NAMALWA (cell line): ENCODE results near the gene MYLK4.

Experiments
- DNase-seq: peaks from one replicate; pipeline ENCODE4 v3.0.0-alpha.2; 2015; ENCODE audit warnings: low spot score

MYLK4 gene

DNA sequence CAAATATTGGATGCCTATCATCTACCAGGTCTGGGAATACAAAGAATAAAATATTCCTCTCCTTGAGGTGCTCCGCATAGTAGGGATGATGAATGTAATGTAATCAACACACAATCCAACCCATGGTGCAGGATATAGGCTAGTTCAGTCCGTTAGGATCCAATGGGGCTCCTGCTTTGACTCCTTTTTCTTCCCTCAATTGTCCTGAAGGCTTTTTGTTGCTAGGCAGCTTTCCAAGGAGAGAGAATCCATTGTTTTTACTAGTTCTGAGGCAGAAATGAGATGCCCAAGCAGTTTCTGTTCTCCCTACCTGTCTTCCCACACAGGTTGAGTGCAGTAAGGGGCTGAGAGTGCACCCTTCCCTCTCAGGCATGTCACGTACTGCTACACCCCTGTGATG lies 26.5 kb upstream of the MYLK4 start:
- DNase-seq = no peak

DNA sequence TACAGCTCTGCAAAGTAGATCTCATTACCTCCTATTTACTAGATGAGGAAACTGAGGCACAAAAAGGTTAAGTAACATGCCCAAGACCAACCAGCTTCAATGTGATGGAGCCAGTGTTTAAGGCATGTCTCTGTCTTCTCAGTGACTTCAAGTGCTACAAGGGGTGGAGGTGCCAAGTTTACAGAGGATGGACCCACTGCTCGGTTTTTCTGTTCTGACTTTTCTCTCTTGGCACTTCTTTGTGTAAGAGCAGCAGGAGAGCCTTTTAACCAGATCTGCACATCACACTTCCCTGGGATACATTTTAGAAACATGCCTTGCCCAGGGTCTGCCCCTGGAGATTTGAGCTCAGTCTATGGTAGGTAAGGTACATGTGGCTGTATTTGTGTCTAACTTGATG lies 24.3 kb upstream of the MYLK4 start:
- no peak for DNase-seq

DNA sequence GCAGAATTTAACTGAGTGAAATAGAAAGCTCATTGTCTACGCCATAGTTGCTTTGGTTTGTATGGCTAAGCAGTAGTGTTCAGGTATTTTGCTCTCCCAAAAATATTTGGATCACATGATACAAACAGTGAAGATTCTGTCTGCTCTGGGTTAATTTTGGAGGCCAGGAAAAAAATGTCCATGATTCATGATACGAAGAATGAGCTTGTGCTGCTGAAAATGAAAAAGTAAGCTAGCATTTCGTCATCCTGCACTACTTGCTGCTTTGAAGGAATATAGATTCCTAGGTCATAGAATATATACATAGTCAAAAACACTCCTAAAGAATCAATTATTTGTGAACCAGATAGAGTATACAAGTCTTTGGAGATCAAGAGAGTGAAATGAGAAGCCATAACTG lies 22.7 kb upstream of the MYLK4 start:
- no peak for DNase-seq

DNA sequence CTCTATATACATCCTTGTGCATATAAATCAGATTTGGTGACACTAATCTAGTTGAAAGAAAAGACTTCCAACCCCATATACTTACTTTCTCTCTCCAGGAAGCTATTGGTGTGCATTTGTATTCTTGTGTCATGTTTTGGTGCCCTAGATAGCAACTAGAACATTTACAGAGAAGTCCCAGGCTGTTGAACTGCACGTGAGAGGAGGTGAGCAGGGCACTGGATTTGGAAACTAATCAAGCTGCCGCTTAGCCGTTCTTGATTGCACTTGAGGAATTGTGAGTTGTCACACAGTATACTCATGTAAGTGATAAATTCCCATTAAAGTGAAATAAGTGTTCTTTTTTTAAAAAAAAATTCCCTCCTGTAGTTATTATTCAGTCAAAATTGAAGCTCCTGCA lies 22.1 kb upstream of the MYLK4 start:
- DNase-seq = no peak

DNA sequence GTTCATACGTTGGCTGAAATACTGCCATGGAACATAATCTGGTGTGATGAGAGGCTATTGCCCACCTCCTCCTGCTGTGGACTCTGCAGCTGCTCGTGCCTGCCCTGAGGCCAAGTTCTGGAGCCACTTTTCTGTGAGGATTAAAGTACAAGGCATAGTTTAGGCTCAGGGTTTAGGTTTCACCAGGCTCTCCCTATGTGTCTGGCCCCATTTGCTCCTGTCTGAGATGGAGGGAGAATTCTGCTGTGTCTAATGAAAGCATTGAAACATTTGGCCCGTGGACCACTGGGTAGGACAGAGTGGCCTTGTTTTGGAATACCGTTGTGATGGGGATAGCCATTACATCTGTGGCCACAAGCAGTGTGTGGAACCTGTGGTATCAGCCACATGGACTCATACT lies 20.4 kb upstream of the MYLK4 start:
- no peak for DNase-seq

DNA sequence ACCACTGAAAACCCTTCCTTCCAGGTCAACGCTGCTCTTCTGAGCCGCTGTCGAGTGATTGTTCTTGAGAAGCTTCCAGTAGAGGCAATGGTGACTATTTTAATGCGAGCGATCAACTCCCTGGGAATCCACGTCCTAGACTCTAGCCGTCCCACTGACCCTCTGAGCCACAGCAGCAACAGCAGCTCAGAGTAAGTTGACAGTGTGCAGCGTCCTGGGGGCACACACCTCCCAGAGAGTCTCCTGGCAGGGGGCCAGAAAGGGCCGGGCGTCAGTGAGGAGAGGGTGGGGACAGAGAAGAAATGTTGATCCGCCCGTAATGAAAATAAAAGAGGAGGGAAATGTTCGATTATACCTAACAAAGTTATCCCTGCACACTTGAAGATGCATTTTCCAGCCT lies 19.4 kb upstream of the MYLK4 start:
- DNase-seq = no peak

DNA sequence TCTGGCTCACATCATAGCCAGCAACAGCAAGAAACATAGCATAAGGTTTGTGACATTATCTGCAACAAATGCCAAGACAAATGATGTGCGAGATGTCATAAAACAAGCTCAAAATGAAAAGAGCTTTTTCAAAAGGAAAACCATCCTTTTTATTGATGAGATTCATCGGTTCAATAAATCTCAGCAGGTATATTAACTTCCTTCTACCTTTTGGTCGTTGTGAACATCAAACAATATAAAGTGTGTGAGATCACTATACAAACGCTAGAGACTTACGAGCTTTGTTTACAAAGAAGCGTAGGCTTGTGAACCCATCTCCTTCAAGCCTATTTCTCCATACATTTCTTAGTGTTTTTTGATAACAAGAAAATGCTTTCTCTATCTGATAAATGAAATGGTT lies 18.0 kb upstream of the MYLK4 start:
- DNase-seq = no peak

DNA sequence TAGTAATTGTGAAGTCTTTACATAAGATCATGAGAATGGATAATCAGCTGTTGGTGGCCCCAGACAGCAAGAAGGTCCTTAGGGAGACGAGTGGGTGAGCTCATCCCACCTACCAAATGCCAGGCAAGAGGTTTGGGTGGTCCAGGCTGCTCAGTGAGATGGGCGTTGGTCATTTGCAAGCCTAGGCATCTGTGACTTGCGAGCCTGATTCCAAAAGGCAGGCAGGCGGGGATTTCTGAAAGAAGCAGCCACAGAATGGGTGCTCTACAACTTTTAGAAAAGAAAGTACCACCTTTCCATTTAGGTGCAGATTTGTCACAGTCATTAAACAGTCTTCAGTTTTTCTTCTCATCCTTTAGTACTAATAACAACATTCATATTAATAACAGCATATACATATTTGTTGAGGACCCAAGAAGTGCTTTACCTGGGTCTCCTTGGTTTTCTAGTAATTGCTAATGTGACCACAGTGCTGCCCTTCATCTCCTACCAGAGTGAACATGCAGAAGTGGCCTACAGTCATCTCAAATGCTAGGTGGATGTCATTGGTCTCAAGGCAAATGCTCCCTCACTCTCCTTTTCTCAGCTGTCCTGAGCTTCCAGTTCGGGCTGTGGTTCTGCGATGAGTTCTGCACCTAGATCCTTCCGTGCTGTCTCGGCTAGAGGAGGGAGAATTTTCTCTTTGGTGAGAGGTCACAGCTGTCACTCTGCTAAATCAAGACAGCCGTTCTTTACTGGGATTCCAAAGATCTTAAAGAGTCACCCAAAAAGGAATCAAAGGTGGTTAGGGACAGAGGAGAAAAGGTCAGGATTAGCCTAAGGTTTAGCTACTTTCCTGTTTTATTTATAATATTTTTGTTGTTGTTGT lies 17.2 kb upstream of the MYLK4 start:
- peak; percentile 6 for DNase-seq

DNA sequence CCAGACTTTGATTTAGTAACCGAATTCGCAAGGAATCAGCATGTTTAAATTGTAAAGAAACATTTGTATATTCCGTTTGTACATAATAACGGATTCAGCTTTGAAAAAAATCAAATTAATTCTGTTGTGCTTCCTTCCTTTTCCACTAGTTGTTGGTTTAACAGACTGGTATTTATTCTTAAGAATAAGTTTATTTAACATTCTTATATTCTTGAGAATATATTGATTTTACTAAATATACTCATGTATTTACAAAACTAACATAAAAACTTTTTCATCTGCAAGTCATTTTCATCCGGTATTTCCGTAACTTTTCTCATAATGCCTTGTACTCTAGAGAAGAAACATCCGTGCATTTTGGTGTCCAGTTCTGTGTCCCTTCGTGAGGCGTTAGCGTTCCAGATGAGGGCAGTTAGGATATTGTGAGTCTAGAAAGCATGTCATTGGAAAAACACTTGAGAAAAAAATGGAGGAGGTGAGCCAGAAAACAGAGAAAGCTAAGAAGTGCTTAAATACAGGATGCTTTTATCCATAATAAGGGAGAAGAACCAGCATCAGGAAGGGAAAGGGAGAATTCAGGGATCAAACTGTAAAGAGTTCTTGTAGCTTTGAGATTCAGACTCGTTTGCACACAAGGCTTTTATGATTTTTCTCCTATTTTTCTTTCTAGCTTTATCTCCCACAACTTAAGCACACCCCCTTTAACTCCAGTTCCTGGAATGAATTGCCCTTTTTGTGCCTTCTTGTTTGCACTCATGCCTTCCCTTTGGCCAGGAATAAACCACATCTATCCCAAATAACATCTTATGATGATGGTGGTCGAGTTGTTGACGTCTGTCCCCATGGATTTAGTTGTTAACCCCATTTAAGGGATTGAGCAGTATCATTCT lies 16.3 kb upstream of the MYLK4 start:
- DNase-seq = peak; percentile 7

DNA sequence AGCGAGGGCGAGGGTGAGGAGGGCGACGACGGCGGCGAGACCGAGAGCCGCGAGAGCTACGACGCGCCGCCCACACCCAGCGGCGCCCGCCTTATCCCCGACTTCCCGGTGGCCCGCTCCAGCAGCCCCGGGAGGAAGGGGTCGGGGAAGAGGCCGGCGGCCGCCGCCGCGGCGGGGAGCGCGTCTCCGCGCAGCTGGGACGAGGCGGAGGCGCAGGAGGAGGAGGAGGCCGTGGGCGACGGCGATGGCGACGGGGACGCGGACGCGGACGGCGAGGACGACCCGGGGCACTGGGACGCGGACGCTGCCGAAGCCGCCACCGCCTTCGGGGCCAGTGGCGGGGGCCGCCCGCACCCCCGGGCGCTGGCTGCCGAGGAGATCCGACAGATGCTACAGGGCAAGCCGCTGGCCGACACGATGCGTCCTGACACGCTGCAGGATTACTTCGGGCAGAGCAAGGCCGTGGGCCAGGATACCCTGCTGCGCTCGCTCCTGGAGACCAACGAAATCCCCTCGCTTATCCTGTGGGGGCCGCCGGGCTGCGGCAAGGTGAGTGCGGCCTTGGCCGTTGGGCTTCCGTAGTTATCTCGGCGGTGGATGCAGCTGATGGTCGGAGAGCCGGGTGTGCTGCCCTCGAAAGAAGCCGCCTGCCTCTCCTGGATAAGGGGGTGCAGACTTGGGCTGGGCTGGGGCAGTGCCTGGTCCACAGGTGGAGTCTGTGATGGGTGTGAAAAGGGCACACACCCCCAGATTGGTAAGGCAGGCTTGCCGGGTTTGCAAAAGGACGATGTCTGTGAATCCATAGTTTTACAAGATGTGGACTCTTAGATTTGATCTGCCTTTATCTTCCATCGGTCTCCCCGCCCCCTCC lies 15.4 kb upstream of the MYLK4 start:
- DNase-seq = peak; percentile 39

DNA sequence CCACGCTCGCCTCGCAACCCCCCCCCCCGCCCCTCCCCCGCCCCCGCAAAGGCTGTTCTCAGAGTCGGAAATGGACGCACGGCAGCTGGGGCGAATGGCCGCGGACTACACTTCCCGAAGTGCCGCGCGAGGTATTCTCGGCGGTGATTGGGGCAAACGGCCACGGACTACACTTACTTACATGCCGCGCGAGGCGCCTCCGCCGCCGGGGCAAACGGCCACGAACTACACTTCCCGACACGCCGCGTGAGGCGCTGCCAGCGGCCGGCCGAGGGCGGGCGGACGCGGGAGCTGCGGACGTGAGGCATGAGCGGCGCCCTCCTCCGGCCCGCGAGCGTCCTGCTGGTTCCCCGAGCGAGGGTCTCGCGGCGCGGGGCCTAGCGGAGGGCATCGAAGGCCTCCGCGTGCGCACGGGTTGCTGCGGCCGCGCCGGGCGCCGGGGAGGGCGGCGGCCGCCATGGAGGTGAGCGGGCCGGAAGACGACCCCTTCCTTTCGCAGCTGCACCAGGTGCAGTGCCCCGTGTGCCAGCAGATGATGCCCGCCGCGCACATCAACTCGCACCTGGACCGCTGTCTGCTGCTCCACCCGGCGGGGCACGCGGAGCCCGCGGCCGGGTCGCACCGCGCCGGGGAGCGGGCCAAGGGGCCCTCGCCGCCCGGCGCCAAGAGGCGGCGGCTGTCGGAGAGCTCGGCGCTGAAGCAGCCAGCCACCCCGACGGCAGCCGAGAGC lies 14.6 kb upstream of the MYLK4 start, which contains the start of gene WRNIP1:
TSS of gene WRNIP1 (plus strand) at position 228 of the 730 bp plus-strand sequence. CDS start at position 458, 230 bp downstream.
- DNase-seq = peak; percentile 97

DNA sequence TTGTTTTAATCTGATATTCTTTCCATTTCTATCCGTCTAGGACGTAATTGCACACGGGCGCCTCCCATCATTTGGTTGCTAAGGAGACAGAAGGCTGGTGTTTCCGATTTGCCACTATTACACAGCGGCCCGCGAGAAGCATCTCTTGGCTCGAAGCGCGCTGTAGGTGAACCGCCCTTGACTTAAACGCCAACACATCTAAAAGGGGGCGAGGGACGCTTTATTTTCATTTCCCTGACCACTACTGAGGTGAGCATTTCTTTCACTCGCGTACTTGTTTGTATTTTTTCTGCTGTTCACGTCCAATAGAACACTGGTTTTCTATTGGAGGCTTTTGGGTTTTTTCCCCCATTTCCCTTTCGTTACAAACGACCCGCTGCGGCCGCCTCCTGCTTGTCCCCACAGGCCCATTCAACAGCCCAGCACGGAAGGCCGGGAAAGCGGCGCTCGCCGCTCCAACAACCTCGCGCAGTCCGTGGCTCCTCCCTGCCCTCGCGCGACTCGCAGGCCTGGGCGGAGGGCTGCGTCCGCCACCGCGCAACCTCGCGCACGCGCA lies 14.0 kb upstream of the MYLK4 start:
- DNase-seq = peak; percentile 77

DNA sequence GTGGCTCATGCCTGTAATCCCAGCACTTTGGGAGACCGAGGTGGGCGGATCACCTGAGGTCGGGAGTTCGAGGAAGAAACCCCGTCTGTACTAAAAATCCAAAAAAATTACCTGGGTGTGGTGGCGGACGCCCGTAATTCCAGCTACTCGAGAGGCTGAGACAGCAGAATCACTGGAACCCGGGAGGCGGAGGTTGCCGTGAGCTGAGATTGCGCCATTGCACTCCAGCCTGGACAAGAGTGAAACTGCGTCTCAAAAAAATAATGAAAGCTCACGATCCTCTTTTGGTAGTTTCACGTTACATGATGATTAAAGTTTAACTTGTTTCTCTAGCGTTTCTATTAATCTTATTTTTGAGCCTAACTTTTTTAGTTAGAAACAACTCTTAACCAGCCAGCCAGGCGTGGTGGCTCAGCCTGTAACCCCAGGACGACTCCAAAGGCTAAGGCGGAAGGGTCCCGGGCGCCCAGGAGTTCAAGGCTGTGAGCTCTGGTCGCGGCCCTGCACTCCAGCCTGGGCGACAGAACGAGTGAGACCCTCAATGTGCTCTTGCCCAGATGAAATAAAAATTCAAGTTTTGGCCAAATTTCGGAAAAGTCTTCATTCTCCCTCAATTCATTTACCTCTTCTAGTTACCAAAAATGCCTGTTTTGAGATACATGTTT lies 13.3 kb upstream of the MYLK4 start:
- DNase-seq = no peak

DNA sequence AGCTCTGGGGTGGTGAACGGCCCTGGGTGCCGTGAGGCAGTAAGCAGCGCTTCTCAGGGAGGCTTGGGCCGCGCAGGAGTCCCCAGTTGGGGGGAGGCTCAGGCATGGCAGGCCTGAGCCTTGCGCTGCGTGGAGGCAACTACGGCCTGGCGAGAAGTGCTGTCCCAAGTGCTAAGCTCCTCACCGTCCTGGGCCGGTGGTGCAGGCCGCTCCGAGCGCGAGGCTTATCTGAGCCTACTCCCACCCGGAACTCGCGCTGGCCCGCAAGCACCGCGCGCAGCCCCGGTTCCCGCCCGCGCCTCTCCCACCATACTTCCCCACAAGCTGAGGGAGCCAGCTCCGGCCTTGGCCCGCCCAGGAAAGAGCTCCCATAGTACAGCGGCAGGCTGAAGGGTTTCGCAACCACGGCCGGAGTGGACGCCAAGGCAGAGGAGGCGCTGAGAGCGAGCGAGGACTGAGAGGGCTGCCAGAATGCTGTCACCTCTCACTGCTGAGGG lies 12.7 kb upstream of the MYLK4 start:
- DNase-seq = no peak

DNA sequence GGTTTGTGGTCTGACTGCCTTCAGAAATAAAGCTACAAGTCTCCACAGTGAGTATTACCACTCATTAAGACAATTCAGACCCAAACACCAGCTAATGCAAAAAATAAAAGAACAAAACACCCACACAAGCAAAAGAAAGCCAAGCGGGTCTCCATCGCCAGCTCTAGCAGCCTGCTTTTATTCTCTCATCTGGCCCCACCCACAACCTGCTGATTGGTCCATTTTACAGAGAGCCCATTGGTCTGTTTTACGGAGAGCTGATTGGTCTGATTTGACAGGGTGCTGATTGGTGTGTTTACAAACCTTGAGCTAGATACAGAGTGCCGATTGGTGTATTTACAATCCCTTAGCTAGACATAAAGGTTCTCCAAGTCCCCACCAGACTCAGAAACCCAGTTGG lies 12.1 kb upstream of the MYLK4 start:
- DNase-seq = peak; percentile 48

DNA sequence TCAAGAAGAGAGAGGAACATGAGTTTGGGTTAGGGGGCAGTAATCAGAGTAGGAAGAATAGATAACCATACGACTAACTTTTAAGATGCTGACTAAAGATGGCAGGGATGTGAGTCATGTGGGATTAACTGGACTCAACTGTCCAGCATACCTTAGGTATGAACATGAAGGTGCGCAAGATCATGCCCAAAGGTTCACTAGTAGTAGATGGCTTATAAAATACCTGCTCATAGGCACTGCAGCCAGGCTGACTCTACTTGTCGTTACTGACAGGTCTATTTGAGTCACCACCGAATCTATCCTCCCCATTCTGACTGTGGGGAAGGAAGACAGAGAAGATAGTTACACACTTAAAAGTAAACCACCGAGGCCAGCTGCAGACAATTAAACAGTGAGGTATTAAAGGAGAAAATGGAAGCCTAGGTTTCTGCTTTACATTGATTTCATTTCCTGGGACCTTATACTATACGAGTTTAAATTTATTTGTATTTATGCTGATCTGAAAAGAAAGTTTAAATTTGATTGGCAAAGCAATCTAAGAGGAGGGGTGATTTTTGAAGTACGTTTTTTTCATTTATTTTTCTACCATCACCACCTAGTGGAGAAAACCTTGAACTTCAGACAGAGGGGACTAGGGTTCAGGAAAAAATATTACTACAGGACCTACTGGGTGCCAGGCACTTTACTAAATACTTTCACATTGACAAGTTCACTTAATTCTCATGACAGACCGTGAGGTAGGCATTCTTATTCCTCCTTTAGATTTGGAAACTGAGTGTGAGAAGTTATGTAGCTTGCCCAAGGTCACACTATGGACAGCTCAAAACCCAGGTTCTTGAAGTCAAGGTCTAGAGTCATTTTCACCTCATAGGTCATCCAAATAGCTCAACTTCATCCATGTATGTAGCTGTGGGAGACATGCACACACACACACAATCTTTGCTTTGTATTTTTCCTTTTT lies 10.4 kb upstream of the MYLK4 start:
- DNase-seq = peak; percentile 46

DNA sequence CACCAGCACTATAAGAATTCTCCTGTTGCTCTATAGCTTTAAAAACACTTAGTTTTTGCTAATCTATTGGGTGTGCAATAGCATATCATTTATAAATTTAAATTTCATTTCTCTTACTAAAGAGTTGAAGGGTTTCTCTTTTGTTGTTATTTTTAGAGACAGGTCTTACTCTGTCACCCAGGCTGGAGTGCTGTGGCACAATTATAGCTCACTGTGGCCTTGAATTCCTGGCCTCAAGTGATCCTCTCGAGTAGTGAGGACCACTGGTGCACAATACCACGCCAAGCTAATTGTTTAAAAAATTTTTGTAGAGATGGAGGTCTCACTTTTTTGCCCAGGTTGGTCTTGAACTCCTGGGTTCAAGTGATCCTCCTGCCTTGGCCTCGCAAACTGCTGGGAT lies 8.3 kb upstream of the MYLK4 start:
- no peak for DNase-seq

DNA sequence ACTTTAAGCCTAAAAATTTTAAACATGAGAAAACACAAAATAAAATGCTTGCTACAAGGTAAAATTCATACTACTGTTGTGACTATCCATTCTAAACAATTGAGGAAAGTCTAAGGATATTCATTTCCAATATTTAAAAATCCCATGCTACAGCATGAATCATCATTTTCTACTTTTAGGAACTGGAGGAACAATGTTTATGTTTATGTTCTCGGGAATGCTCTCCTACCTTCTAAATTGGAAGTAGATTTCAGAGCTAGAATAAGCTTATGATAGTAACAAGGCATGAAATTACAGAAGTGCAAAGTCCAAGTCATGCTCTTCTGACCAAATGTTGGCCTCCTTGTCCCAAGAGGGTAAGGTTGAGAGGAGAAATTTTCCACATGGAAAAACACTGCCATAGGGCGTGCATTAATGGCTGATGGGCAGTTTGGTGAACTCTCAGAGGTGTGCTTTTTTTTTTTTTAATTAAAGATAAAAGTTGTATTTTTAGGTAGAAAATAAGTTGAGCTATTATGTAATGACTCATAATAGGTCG lies 6.0 kb upstream of the MYLK4 start:
- no peak for DNase-seq

DNA sequence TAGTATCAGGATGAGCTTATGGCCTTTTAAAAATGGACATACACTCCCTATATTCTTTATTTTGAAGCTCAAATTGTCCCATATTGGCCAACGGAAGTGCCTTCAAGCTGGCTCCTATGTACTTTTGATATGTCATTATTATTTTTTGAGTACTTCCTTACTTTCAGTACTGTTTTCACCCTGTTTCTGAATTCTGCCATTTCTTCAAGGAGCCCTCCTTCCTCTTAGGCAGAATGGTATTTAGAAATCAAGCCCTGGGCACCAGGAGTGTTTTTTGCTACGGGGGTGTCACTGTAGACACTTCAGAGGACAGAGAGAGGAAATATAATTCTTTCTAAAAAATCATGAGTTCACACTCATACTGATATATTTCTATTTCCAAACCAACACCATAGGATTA lies 5.5 kb upstream of the MYLK4 start:
- DNase-seq = no peak
